Pons (tissue), 1 donor: ENCODE measurements around the gene CCDC12.

Experiments used
- DNase-seq: peaks from one replicate; pipeline ENCODE4 v3.0.0-alpha.2; 2016; ENCODE audit warnings: low spot score

CCDC12 gene

DNA sequence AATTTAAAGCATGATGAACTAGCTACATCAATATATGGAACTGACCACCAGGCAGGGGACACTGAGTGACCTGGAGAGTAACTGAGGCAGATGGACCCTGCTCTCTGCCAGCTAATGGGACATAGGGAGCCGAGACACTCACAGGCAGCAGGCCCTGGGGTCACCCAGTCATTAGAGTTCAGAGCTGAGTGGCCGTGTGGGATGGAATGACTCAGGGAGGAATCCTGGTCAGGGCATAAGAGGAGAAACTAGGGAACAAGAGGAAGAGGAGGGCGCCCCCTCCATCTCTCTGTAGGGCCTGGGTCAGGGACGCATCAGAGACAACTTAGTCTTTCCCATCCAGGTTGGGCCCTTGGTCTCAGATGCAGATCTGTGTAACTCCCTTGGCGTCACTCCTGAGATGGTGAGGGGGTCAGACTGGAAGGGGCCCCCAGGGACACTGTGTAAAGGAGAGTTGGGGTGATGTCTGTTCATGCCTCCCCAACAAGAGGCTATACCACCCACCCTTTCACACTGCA, 39.8 kb downstream of the CCDC12 start:
- DNase-seq: no peak

DNA sequence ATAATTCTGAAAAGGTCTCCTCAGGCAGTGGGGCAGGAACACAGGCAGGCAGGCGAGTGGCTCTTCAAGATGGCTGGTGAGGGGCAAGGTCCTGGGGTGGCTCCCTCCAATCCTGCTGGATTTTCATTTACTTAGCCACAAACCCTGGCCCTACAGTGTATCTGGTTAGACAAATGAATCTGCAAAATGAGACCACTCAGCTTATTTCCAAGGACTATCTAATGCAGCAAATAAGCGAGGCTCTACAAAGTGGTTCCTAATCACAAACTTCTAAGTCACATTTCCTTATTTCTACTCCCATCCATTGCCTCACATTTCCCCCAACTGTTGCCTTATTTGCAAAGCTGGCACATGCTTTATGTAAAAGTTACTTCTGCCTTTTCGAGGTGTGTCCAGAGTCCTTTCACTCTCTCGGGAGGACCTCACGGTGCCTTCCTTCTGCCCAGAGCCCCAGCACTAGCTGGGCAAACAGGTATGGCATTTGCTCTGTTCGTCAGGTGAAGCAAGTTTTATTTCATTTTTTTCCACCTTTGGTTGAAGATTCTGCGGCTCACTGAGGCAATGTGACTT, 40.5 kb downstream of the CCDC12 start:
- no peak for DNase-seq

DNA sequence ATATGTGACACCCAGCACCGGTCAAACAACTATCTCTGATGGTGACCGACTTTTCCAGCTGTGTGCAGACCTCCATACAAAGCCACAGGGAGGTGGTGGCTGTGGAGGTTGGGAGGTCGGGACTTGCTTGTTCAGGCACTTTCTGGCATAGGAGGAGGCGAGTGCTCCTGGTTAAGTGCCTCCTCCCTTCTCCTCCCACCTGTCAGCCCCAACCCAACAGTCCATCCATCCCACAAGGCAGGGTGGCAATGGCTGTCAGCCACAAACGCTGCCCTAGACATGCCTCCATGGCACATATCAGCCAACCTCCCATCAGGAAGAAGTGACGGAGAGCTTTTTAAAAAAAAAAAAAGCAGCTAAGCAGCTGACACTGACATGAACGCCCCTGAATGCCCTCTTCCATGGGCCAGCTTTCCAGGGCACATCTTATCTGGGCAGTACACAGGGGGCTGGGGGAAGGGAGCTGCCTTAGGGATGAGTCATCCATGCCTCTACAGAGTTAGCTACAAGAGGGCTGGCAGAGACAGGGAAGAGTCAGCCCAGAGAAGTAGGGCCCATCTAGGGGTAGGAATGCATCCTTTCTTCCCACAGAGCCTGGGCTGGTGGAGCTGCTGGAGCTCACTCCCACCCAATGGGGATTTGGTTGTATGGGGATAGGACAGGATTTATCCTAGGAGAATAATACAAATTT, 41.2 kb downstream of the CCDC12 start:
- DNase-seq: peak; percentile 63

GRCh38 chr3:46934498-46935167, 41.9 kb downstream of the CCDC12 start:
- no peak for DNase-seq

- no peak for DNase-seq
Observed at GRCh38 chr3:46934072-46934471, 42.5 kb downstream of the CCDC12 start.

DNA sequence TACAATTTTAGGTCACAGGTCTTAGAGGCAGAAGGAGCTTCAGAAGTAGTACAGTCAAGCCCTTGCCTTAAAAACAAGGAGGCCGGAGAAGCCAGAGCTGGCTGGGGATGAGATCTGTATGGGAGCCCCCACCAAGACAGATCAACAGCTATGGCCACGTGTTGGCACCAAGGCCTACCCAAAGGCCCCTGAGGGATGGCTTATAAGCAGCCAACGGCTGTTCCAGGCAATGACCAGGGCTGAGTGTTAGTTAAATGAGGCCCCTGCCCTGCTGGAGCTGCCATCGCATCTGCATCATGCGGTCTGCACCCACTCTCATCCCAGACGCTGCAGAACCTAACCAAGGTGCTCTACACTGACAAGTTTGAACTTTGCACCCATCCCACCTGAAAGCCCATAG, 43.3 kb downstream of the CCDC12 start:
- DNase-seq: no peak

GRCh38 chr3:46932455-46933225, 43.9 kb downstream of the CCDC12 start:
- DNase-seq: no peak

- DNase-seq: no peak
Observed at GRCh38 chr3:46931631-46932331, 44.8 kb downstream of the CCDC12 start.

DNA sequence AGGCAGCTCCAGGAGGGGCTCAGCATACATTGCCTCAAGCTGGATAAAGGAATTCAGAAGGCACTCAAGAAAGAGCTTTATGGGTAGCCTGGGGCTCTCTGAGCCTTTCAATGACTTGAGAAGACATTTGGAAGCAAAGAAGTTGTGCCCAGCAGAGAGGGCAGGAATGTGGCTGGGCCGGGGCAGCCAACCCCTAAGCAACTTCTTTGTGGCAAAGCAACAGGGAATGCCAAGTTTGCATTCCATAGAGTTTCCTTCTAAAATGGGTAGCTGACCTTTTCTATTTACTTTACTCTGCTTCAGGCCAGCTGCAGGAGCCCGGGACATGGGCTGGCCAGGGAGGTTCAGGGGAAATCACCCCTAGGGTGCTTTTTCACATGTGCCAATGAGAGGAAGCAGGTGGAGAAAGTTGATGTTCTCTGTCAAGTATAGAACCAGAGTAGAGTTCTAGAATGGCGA, 45.6 kb downstream of the CCDC12 start:
- DNase-seq: no peak

DNA sequence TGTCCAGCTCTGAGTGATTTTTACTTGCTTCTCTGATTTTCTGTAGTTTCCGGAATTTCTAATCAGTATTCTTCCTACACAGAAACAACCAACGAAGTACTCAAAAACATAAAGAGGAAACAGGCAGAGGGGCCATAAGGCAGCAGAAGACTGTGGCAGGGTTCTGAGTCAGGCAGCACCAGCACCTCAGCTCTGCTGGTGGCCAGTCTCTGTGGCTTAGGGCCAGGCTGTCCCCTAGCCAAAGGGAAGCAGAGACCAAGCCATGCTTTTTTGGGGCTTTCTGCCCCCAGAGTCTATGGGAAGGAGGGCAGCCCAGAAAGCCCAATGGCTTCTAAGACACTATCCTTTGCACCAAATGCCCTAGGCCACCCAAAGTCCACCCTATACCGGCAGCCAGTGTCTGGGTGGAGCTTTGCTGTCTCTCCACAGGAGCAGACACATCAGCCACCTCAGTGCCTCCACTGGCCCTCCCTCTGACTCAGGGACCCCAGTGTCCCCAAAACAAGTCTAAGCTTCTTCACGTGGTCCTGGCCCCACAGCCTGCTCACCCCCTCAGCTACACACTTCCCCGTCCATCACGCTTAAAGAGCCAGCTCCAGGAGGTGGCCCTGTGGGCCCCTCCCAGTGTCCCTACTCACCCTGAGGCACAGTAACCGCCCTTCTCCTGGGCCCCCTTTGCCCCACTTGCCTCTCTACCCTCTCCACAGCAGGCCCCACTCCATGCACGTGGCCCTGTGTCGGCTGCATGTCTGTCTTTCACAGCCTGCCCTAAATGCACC, 46.2 kb downstream of the CCDC12 start:
- peak; percentile 16 for DNase-seq

- DNase-seq: no peak
Observed at GRCh38 chr3:46929324-46929723, 47.2 kb downstream of the CCDC12 start.

DNA sequence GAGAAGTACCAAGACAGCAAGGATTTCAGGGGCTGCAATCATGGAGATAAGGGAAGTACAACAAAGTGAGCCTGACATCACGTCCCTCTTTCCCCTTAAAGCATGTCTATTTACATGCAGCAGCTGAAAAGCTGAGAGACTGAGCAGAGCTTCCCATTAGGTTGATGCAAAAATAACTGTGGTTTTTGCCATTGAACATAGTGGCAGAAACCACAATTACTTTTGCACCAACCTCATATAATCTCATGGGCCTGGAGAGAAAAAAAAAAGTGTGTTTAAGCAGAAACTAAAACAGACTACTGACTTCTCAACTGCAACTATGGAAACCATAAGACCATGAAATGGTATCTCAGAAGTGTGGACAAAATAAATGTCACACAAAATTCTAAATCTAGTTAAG, 48.3 kb downstream of the CCDC12 start:
- peak; percentile 54 for DNase-seq

DNA sequence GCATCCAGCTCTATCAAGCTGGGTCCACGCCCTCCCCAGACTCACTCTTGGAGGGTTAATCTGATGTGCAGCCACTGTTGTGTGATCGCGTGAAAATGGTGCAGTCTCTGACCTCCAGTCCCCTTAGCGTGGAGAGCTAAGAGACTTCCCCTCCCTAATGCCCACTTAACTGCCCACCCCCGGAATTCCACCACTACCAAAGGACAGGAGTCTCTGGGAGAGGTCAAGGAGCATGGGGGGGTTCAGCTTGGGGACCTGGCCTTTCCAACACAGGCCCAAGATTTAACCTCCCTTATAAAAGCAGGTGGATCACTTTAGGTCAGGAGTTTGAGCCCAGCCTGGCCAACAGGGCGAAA, 48.8 kb downstream of the CCDC12 start:
- DNase-seq: no peak

- peak; percentile 61 for DNase-seq
Observed at GRCh38 chr3:46926871-46927717, 49.5 kb downstream of the CCDC12 start.

DNA sequence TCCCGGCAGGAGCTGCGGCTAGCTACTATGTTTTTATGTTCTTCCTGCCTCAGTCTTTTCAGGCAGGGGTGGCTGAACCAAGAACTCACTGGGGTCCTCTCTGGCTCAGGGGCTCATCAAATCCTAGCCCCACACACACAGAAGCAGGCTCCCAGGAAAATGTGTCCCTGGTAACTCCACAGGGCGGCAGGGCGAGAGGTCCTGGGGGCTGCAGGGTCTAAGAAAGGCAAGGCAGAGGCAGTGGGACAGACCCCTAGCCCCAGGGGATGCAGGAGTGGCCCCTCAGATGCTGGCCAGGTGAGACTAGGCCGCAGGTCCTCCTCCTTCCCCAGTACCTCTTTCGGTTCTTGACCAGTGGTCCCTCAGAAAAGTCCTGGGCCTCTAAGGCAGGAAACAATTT, 50.1 kb downstream of the CCDC12 start:
- DNase-seq: no peak

- DNase-seq: no peak
Observed at GRCh38 chr3:46926039-46926438, 50.5 kb downstream of the CCDC12 start.

GRCh38 chr3:46925585-46925934, 51.0 kb downstream of the CCDC12 start:
- DNase-seq: no peak

GRCh38 chr3:46924921-46925584, 51.5 kb downstream of the CCDC12 start:
- no peak for DNase-seq

DNA sequence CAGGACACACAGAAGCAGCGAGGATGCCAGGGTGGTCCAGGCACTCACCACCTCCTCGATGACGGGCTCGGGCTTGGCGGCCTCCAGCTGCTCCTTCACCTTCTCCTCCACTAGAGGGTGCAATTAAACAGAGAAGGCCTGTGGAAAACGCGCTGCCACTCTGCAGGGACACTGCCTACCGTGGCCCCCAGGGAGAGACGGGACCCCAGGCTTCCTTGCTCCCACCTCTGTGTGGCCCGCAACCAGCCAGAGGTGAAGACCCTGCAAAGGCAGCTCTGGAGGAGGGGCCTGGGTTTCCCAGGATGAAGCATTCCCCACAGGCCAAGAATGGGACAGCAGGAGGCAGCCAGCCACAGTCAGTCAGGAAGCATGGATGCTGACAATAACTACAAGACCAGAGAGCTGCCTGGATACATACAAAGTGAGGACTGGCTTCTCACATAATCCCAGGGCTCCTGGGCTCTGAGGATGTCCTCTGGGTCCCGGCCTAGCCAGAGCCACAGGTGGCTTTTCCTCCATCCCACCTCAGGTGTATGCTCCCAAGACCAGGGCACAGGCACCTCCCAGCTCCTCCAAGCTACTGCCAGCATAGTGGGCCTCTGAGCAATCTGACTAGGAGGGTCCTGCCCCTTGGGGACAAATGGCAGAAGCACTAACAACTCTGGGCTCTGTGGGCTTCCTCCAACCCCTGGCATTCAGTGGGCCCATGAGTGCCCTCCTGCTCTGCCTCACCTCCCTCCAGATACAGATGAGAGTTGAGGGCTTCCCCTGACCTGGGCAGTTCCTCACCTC, 52.8 kb downstream of the CCDC12 start:
- DNase-seq: peak; percentile 22
